GM19025 (cell line): ENCODE data around the gene LURAP1L.

Experiments used
- ATAC-seq: cut with Tn5 transposase; IDR thresholded peaks from one replicate; pipeline ENCODE4 v1.9.1; 2021; ENCODE audit warnings: mild to moderate bottlenecking, low read depth, moderate library complexity; ENCODE audit not compliant: unreplicated experiment

The LURAP1L gene

GRCh38 chr9:12776513-12777055 is 1.8 kb downstream of the LURAP1L start:
- ATAC-seq = no peak

GRCh38 chr9:12777121-12778022 is 2.6 kb downstream of the LURAP1L start:
- ATAC-seq = no peak

- ATAC-seq = no peak
Observed at GRCh38 chr9:12778389-12778788, 3.6 kb downstream of the LURAP1L start.

DNA sequence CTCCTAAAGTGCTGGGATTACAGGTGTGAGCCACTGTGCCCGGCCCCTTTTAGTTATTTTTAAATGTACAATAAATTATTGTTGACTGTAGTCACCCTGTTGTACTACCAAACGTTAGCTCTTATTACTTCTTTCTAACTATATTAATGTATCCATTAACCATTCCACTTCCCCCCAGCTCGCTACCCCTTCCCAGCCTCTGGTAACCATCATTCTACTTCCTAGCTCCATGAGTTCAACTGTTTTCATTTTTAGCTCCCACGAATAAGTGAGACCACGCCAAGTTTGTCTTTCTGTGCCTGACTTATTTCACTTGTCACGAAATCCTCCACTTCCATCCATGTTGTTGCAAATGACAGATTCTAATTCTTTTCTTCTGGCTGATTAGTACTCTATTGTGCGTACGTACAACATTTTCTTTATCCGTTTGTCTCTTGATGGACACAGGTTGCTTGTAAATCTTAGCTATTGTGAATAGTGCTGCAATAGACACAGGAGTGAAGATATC is 6.5 kb downstream of the LURAP1L start:
- ATAC-seq = no peak

DNA sequence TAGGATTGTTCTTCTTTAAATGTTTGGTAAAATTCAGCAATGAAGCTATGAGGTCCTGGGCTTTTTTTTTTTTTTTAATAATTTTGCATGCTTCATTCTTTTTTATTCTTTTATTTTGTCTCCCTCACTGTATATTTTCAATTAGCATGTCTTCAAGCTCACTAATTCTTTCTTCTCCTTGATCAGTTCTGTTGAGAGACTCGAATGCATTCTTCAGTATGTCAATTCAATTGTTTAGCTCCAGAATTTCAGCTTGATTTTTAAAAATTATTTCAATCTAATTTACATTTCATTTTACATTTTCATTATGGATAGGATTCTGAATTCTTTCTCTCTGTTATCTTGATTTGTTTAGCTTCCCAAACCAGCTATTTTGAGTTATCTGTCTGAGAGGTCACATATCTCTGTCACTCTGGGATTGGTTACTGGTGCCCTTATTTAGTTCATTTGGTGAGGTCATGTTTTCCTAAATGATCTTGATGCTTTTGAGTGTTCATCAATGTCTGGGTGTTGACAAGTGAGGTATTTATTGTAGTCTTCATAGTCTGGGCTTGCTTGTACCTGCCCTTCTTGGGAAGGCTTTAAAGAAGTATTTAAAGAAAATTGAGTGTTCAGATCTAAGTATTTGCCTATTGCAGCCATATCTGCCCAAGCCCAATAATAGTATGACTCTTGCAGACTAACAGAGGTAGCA is 9.1 kb downstream of the LURAP1L start:
- ATAC-seq = no peak

GRCh38 chr9:12784461-12785259 is 9.8 kb downstream of the LURAP1L start:
- peak; percentile 81 for ATAC-seq

DNA sequence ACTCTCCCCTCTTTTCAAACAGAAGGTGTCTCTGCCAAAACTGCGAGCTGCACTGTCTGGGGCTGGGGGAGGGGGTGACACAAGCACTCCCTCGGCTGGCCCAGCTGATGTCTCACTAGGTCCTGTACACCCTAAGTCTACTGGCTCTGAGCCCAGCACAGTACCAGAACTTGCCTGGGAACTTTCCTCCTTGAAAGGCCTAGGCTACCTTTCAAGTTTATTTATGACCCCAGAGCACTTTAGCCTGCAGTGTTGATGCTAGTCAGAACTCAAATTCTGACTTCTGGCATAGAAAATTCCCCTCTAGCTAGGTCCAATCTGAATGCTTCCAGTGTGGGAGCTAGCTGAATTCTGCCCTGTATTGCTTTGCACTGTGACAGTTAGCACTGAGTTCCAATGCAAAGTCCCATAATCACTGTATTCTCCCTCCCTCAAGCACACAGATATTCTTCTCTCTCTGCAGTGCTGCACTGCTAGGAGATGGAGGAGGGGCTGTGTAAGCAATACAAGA is 10.5 kb downstream of the LURAP1L start:
- ATAC-seq = peak; percentile 11

GRCh38 chr9:12785941-12786340 is 11.1 kb downstream of the LURAP1L start:
- ATAC-seq = no peak

DNA sequence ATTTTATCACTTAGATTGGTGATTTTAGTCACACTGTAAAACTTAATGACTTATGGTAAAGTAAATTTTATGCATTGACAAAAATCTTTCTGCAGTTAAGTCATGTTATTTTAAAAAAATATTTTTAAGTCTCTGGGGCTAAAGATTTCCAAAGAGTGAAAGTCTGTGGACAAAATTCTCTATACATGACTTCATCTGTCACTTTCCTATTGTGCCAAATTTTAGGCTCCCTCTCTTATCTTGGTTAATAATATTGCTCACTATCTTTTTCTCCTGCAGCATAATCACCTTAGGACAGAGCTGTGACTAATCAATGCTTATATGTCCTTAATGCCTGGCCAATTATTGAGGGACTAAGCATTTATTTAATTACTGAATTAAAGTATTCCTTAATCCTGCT is 15.2 kb downstream of the LURAP1L start:
- ATAC-seq = no peak

GRCh38 chr9:12790883-12791282 is 16.1 kb downstream of the LURAP1L start:
- no peak for ATAC-seq

DNA sequence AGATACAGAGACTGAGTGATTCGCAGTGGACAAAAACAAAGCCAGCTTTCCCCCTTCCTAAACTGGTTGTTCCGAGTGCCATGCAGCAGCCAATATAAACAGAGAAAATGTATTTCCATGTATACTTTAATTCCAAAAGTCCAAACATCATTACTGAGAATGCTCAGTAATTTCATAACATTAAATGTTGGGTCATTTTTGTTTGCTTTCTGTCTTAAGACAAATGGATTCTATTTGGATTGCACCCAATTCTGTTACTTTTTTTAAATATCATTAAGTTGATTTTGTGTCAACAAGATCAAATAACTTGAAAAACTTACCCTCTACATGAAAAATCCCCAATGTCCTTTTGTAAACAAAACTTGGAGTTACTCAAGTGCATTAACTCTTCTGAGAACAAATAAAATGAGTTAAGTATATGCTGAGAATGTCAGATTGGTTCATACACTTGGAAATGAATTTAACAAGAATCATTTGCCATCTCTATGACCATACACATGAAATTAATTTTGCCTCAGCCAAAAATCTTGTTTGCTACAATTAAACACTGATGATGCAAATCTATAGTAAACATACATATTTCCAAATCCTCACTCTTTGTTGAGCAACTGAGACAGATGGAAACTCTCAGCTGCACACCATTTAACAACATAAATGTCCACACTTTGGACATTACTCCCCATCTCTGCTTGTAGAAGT is 19.4 kb downstream of the LURAP1L start:
- no peak for ATAC-seq

DNA sequence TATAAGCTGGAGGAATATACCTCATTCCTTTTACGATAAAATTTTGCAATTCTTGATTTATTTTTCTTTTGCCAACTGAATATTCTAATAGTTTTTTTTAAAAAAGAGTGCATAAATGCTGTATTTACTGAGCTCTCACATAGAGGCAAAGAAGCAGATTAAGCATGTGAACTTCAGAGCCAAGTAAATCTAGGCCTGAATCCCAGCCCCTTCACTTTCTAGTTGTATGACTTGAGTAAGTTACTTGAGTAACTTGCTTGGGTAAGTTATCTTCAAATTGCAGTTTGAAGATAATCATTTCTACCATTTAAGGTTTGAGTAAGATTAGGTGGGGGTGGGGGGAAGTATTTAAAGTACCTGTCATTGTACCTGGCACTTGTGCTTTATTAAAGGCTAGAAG is 21.8 kb downstream of the LURAP1L start:
- ATAC-seq = no peak

DNA sequence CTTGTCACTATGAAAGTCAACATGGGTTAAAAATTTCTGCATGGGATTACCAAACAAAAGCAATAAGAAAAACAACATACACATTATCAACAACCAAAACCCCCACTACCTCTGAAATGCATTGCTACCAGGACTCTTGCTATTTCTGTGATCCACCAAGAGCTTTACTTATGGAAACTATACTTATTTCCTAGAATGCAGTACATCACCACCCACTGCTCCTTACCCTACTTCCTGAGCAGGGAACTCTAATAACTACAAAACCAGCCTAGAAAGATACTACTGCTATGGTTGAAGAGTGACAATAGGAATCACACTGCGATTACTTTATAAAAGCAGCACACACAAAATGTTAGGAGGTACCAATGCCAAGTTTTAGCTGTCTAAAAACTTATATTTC is 22.2 kb downstream of the LURAP1L start:
- no peak for ATAC-seq

DNA sequence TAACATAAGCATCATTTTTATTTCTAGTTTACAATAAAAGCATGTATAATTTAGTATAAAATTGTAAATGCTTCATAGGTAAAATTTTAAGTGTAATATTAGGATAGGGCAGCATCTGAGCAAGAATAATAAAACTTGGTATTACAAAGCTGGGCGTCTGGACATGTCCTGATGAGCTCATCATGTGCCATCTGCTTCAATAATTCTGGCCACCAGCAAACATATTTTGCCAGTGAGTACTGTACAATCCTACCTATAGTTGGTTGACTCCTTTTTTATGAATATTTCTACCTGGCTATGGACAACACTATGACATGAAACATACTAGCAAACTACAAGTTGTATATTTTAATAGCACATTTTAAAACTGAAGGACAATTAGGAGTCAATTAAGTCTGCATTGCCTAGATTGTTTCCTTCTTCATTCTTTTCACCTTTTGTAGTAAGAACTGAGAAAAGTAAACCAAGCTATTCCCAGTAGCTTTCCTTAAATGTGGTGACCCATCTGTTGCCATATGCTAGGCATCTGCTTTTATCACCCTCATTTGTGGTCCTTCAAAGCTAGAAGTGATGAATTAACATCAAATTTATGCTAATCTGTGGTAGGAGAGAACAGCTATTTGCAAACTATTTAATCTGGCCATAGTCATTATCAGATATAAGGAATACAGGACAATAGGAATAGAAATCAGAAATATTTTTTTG is 23.4 kb downstream of the LURAP1L start:
- no peak for ATAC-seq

DNA sequence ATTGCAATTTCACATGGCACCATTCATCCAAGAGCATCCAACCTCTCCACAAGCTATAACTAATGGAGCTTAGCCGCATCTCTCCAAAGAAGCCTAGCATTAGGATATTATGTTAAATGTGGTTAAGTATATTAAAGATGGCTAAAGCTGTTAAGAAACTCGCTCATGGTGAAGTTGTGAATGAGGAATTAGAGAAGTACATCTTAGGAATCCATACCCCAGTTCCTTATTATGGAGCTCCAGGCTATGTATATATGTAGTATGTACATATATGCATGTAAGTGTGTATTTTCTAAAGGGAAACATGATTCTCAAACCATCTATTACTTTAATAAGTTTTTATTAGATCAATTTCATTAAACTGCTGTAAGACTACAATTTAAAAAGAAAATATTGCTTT is 26.4 kb downstream of the LURAP1L start:
- no peak for ATAC-seq

- ATAC-seq = no peak
Observed at GRCh38 chr9:12801663-12802062, 26.8 kb downstream of the LURAP1L start.

DNA sequence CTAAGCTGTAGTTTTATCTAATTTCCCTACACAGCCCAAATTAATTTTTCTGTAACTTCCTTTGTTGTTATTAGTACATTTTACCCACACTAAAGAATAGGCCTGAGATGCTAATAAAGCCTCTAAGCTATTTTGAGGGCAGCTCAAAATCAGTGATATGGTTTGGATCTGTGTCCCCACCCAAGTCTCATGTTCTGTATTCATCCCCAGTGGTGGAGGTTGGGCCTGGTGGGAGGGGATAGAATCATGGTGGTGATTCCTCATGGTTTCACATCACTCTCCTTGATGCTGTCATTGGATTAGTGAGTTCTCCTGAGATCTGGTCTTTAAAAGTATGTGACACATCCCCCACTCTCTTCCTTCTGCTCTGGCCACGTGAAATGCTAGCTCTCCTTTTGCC is 27.3 kb downstream of the LURAP1L start:
- ATAC-seq = no peak

- ATAC-seq = no peak
Observed at GRCh38 chr9:12808569-12808968, 33.7 kb downstream of the LURAP1L start.

- ATAC-seq = no peak
Observed at GRCh38 chr9:12809720-12810119, 34.9 kb downstream of the LURAP1L start.
